HEK293 (cell line): ENCODE data around the gene PLEKHG1.
A peak's percentile ranks its signal among the peaks of the same experiment; 100 is the strongest.

ENCODE experiments used
- GLIS1 ChIP-seq: fragments of 450-650 bp; formaldehyde crosslinking; IDR thresholded peaks from 2 replicates; pipeline ENCODE4 v1.5.1; 2016; ENCODE audit warnings: missing biosample characterization, missing genetic modification characterization
- GLIS2 ChIP-seq: fragments of 450-650 bp; formaldehyde crosslinking; IDR thresholded peaks from 2 replicates; pipeline ENCODE4 v1.5.1; 2016; ENCODE audit warnings: missing biosample characterization, missing genetic modification characterization
- HOXC10 ChIP-seq: sonication (generic); formaldehyde crosslinking; IDR thresholded peaks from 2 replicates; pipeline ENCODE4 v1.8.1; 2023; ENCODE audit warnings: mild to moderate bottlenecking, missing genetic modification reagents
- IKZF3 ChIP-seq: fragments of 450-650 bp; IDR thresholded peaks from 2 replicates; pipeline ENCODE4 v1.5.0; 2018; ENCODE audit warnings: missing biosample characterization, mild to moderate bottlenecking, missing genetic modification characterization, moderate library complexity
- KLF8 ChIP-seq: fragments of 450-650 bp; formaldehyde crosslinking; IDR thresholded peaks from 2 replicates; pipeline ENCODE4 v1.5.1; 2016; ENCODE audit warnings: missing biosample characterization, missing genetic modification characterization
- SP7 ChIP-seq: fragments of 450-650 bp; formaldehyde crosslinking; IDR thresholded peaks from 2 replicates; pipeline ENCODE4 v1.5.1; 2016; ENCODE audit warnings: missing biosample characterization, missing genetic modification characterization
- ZBTB17 ChIP-seq: fragments of 450-650 bp; formaldehyde crosslinking; IDR thresholded peaks from 2 replicates; pipeline ENCODE4 v1.5.1; 2016; ENCODE audit warnings: missing biosample characterization, missing genetic modification characterization
- ZFP3 ChIP-seq: fragments of 450-650 bp; formaldehyde crosslinking; IDR thresholded peaks from 2 replicates; pipeline ENCODE4 v1.5.1; 2016; ENCODE audit warnings: low read depth, missing biosample characterization, missing genetic modification characterization
- ZIC2 ChIP-seq: fragments of 450-650 bp; formaldehyde crosslinking; IDR thresholded peaks from 2 replicates; pipeline ENCODE4 v1.5.1; 2016; ENCODE audit warnings: missing biosample characterization, missing genetic modification characterization
- ZNF239 ChIP-seq: fragments of 450-650 bp; formaldehyde crosslinking; IDR thresholded peaks from 2 replicates; pipeline ENCODE4 v1.5.1; 2016; ENCODE audit warnings: missing biosample characterization, missing genetic modification characterization
- ZNF26 ChIP-seq: fragments of 450-650 bp; formaldehyde crosslinking; IDR thresholded peaks from 2 replicates; pipeline ENCODE4 v1.5.1; 2016; ENCODE audit warnings: missing biosample characterization, missing genetic modification characterization
- ZNF335 ChIP-seq: fragments of 450-650 bp; formaldehyde crosslinking; conservative IDR thresholded peaks from 2 replicates; pipeline ENCODE4 v1.5.1; 2016; ENCODE audit warnings: missing biosample characterization, missing genetic modification characterization
- ZNF341 ChIP-seq: fragments of 450-650 bp; formaldehyde crosslinking; IDR thresholded peaks from 2 replicates; pipeline ENCODE4; 2016; ENCODE audit warnings: low read depth, missing biosample characterization, missing genetic modification characterization
- ZNF350 ChIP-seq: fragments of 450-650 bp; formaldehyde crosslinking; IDR thresholded peaks from 2 replicates; pipeline ENCODE4 v1.5.0; 2017; ENCODE audit warnings: missing biosample characterization, mild to moderate bottlenecking, missing genetic modification characterization
- ZNF449 ChIP-seq: fragments of 450-650 bp; formaldehyde crosslinking; IDR thresholded peaks from 2 replicates; pipeline ENCODE4 v1.5.1; 2017; ENCODE audit warnings: missing biosample characterization, mild to moderate bottlenecking, missing genetic modification characterization, moderate library complexity
- ZNF501 ChIP-seq: fragments of 450-650 bp; formaldehyde crosslinking; IDR thresholded peaks from 2 replicates; pipeline ENCODE4 v1.5.1; 2016; ENCODE audit warnings: missing biosample characterization, missing genetic modification characterization
- ZNF549 ChIP-seq: fragments of 450-650 bp; IDR thresholded peaks from 2 replicates; pipeline ENCODE4 v1.5.1; 2018; ENCODE audit warnings: missing biosample characterization, missing genetic modification characterization, mild to moderate bottlenecking, inconsistent platforms, moderate library complexity
- ZNF580 ChIP-seq: fragments of 450-650 bp; formaldehyde crosslinking; IDR thresholded peaks from 2 replicates; pipeline ENCODE4 v1.5.1; 2016; ENCODE audit warnings: missing biosample characterization, missing genetic modification characterization
- ZNF600 ChIP-seq: fragments of 450-650 bp; formaldehyde crosslinking; IDR thresholded peaks from 2 replicates; pipeline ENCODE4 v1.5.1; 2016; ENCODE audit warnings: missing biosample characterization, missing genetic modification characterization
- ZNF629 ChIP-seq: fragments of 450-650 bp; formaldehyde crosslinking; IDR thresholded peaks from 2 replicates; pipeline ENCODE4 v1.5.1; 2017; ENCODE audit warnings: missing biosample characterization, missing genetic modification characterization
- ZXDB ChIP-seq: fragments of 450-650 bp; formaldehyde crosslinking; IDR thresholded peaks from 2 replicates; pipeline ENCODE4 v1.5.1; 2016; ENCODE audit warnings: missing biosample characterization, missing genetic modification characterization
- TF ChIP-seq, protein P1 (sequence below): fragments of 450-650 bp; formaldehyde crosslinking; IDR thresholded peaks from 2 replicates; pipeline ENCODE4 v1.5.1; 2016; ENCODE audit warnings: missing biosample characterization, missing genetic modification characterization
- TF ChIP-seq, protein P2 (sequence below): fragments of 450-650 bp; formaldehyde crosslinking; conservative IDR thresholded peaks from 2 replicates; pipeline ENCODE4 v1.5.1; 2016; ENCODE audit warnings: low read depth, missing biosample characterization, missing genetic modification characterization
- TF ChIP-seq, protein P3 (sequence below): fragments of 450-650 bp; formaldehyde crosslinking; optimal IDR thresholded peaks from 2 replicates; pipeline ENCODE3; 2016; ENCODE audit warnings: missing biosample characterization, mild to moderate bottlenecking, missing genetic modification characterization

PLEKHG1 gene

DNA sequence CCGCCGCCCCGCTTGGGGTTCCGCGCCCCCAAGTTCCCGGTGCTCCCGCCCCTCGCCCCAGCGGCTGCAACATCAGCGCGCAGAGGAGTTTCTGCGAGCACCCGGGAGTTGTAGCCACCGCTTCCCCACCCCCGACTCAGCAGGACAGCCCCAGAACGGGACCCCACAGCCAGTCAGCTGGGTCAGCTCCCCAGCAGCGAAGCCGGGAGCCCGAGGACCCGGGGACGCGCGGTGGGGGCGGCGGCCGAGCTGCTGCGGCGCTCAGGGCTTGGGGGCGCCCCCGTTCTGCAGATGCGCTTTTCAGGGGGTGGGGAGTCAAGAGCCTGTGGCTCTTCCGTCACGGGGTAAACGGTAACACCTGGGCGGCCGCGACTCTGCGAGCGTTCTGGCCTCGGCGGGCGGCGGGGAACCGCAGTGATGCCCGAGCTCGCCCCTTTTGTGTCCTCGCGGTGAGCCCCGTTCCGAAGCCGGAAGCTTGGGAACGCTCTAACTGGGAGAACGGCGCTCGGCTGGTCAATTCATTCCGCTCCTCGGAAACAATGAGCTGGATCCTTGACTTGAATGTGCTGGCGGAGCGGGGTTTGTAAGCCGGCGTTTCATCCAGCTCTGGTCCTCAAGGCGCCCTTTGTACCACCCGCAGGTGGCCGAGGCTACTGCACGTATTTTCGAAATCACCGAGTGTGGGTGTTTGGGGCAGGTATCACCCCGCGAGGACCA is 774 bp downstream of the PLEKHG1 start (continued):
- TF ChIP-seq, protein P1, sequence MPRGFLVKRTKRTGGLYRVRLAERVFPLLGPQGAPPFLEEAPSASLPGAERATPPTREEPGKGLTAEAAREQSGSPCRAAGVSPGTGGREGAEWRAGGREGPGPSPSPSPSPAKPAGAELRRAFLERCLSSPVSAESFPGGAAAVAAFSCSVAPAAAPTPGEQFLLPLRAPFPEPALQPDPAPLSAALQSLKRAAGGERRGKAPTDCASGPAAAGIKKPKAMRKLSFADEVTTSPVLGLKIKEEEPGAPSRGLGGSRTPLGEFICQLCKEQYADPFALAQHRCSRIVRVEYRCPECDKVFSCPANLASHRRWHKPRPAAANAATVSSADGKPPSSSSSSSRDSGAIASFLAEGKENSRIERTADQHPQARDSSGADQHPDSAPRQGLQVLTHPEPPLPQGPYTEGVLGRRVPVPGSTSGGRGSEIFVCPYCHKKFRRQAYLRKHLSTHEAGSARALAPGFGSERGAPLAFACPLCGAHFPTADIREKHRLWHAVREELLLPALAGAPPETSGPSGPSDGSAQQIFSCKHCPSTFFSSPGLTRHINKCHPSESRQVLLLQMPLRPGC (tag by site-specific recombination) = 0 out of 2 replicates have a peak, but pooled peaks have one; percentile 10
- TF ChIP-seq ZNF501 (tag by site-specific recombination) (0 out of 2 replicates have a peak, but pooled peaks have one; percentile 79), ZFP3 (tag by site-specific recombination) (no peak), GLIS2 (tag by site-specific recombination) (peak; percentile 95), ZNF549 (no peak), ZNF341 (tag by site-specific recombination) (peak; percentile 99), ZXDB (tag by site-specific recombination) (peak; percentile 98), SP7 (tag by site-specific recombination) (peak; percentile 64; the same call in 1 of the 2 replicates), ZNF580 (tag by site-specific recombination) (no peak), IKZF3 (peak; percentile 51; the same call in 1 of the 2 replicates), KLF8 (tag by site-specific recombination) (peak; percentile 54; the same call in 1 of the 2 replicates), ZBTB17 (peak; percentile 94), ZIC2 (tag by site-specific recombination) (peak; percentile 77), ZNF629 (tag by site-specific recombination) (peak; percentile 67), ZNF600 (tag by site-specific recombination) (peak; percentile 97), ZNF335 (tag by site-specific recombination) (peak; percentile 95), GLIS1 (peak; percentile 96), ZNF239 (tag by site-specific recombination) (no peak), ZNF449 (tag by site-specific recombination) (peak; percentile 29; the same call in 1 of the 2 replicates), ZNF26 (tag by site-specific recombination) (no peak), HOXC10 (CRISPR knock-in tag) (0 out of 2 replicates have a peak, but pooled peaks have one; percentile 43), ZNF350 (no peak)
- TF ChIP-seq, protein P2, sequence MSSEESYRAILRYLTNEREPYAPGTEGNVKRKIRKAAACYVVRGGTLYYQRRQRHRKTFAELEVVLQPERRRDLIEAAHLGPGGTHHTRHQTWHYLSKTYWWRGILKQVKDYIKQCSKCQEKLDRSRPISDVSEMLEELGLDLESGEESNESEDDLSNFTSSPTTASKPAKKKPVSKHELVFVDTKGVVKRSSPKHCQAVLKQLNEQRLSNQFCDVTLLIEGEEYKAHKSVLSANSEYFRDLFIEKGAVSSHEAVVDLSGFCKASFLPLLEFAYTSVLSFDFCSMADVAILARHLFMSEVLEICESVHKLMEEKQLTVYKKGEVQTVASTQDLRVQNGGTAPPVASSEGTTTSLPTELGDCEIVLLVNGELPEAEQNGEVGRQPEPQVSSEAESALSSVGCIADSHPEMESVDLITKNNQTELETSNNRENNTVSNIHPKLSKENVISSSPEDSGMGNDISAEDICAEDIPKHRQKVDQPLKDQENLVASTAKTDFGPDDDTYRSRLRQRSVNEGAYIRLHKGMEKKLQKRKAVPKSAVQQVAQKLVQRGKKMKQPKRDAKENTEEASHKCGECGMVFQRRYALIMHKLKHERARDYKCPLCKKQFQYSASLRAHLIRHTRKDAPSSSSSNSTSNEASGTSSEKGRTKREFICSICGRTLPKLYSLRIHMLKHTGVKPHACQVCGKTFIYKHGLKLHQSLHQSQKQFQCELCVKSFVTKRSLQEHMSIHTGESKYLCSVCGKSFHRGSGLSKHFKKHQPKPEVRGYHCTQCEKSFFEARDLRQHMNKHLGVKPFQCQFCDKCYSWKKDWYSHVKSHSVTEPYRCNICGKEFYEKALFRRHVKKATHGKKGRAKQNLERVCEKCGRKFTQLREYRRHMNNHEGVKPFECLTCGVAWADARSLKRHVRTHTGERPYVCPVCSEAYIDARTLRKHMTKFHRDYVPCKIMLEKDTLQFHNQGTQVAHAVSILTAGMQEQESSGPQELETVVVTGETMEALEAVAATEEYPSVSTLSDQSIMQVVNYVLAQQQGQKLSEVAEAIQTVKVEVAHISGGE (tag by site-specific recombination) = peak; percentile 76
- TF ChIP-seq, protein P3, sequence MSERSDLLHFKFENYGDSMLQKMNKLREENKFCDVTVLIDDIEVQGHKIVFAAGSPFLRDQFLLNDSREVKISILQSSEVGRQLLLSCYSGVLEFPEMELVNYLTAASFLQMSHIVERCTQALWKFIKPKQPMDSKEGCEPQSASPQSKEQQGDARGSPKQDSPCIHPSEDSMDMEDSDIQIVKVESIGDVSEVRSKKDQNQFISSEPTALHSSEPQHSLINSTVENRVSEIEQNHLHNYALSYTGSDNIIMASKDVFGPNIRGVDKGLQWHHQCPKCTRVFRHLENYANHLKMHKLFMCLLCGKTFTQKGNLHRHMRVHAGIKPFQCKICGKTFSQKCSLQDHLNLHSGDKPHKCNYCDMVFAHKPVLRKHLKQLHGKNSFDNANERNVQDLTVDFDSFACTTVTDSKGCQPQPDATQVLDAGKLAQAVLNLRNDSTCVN (tag by site-specific recombination) = peak; percentile 97
